ENCODE results near the gene LEPROT. TPM values are rescaled to one million over a fixed set of nuclear protein-coding genes. Genes with fewer than 3 reads are reported as not detected.

LEPROT gene
- total and polyA plus RNA-seq, 2 donors from 2014 or later, result 67.6 to 160 TPM

DNA sequence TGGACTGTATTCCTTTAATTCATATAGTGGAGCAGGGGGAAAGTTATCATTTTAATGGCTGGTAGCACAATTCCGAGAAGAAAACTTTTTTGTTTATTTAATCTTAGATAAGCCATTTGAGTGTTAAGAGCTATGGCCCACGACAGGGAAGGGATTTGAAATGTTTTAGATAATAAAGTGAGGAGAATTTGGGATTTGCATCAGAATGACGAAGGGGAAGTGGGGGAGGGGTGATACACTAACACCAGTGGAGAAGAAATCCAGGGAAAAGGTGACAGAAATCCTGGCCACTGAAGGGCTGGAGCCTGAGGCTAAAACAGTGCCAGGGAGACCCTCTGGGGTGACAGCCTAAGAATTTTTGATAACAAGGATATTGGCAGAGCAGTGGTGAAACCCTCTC is 21.0 kb downstream of the LEPROT start:
- DNase-seq (no peak), FAIRE-seq (no peak)
- Histone ChIP-seq H3K27me3 (ENCODE audit: control insufficient read depth, insufficient read depth, low read length) (no peaks in the 10 kb centered on the region), H3K27ac (ENCODE audit: low read depth in 2 of 2, low read length in 2 of 2) (no peak overlapping the region), H3K36me3 (ENCODE audit: control insufficient read depth in 2 of 3, insufficient read depth in 3 of 3, low read length in 3 of 3) (no peaks in the 10 kb centered on the region), H3K4me3 (ENCODE audit: low read length in 3 of 3) (no peak overlapping the region), H3K9me3 (ENCODE audit: control insufficient read depth in 2 of 3, insufficient read depth in 1 of 3, low read length in 3 of 3) (no peaks in the 10 kb centered on the region), H3K9ac (ENCODE audit: low read length in 3 of 3) (no peak overlapping the region), H3K4me1 (ENCODE audit: control insufficient read depth in 2 of 3, insufficient read depth in 2 of 3, low read depth in 1 of 3, low read length in 3 of 3) (peaks cover 0 to 2% (median 0%) of the 10 kb centered on the region in 3 donors)
- TF ChIP-seq, protein P1, sequence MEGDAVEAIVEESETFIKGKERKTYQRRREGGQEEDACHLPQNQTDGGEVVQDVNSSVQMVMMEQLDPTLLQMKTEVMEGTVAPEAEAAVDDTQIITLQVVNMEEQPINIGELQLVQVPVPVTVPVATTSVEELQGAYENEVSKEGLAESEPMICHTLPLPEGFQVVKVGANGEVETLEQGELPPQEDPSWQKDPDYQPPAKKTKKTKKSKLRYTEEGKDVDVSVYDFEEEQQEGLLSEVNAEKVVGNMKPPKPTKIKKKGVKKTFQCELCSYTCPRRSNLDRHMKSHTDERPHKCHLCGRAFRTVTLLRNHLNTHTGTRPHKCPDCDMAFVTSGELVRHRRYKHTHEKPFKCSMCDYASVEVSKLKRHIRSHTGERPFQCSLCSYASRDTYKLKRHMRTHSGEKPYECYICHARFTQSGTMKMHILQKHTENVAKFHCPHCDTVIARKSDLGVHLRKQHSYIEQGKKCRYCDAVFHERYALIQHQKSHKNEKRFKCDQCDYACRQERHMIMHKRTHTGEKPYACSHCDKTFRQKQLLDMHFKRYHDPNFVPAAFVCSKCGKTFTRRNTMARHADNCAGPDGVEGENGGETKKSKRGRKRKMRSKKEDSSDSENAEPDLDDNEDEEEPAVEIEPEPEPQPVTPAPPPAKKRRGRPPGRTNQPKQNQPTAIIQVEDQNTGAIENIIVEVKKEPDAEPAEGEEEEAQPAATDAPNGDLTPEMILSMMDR (IDR thresholded peaks at IDR 0.05; ENCODE audit: borderline replicate concordance, extremely low read depth, insufficient read depth), result no peak
- intact Hi-C loops (cut with DNase I), result no loop called here

GRCh38 chr1:65442442-65442841 is 22.0 kb downstream of the LEPROT start:
- Histone ChIP-seq H3K9ac (ENCODE audit: low read length in 3 of 3) (no peak overlapping the region), H3K4me3 (ENCODE audit: low read length in 3 of 3) (no peak overlapping the region), H3K36me3 (ENCODE audit: control insufficient read depth in 2 of 3, insufficient read depth in 3 of 3, low read length in 3 of 3) (no peaks in the 10 kb centered on the region), H3K27me3 (ENCODE audit: control insufficient read depth, insufficient read depth, low read length) (no peaks in the 10 kb centered on the region), H3K4me1 (ENCODE audit: control insufficient read depth in 2 of 3, insufficient read depth in 2 of 3, low read depth in 1 of 3, low read length in 3 of 3) (peaks cover 0 to 2% (median 0%) of the 10 kb centered on the region in 3 donors), H3K27ac (ENCODE audit: low read depth in 2 of 2, low read length in 2 of 2) (no peak overlapping the region), H3K9me3 (ENCODE audit: control insufficient read depth in 2 of 3, insufficient read depth in 1 of 3, low read length in 3 of 3) (no peaks in the 10 kb centered on the region)
- intact Hi-C loops (cut with DNase I), result no loop called here
- FAIRE-seq (no peak), DNase-seq (no peak)
- TF ChIP-seq, protein P1 (IDR thresholded peaks at IDR 0.05; ENCODE audit: borderline replicate concordance, extremely low read depth, insufficient read depth), result no peak

- Histone ChIP-seq H3K27ac (ENCODE audit: low read depth in 2 of 2, low read length in 2 of 2) (no peak overlapping the region), H3K36me3 (ENCODE audit: control insufficient read depth in 2 of 3, insufficient read depth in 3 of 3, low read length in 3 of 3) (no peaks in the 10 kb centered on the region), H3K9me3 (ENCODE audit: control insufficient read depth in 2 of 3, insufficient read depth in 1 of 3, low read length in 3 of 3) (no peaks in the 10 kb centered on the region), H3K27me3 (ENCODE audit: control insufficient read depth, insufficient read depth, low read length) (no peaks in the 10 kb centered on the region), H3K4me1 (ENCODE audit: control insufficient read depth in 2 of 3, insufficient read depth in 2 of 3, low read depth in 1 of 3, low read length in 3 of 3) (peaks cover 0 to 2% (median 0%) of the 10 kb centered on the region in 3 donors), H3K9ac (ENCODE audit: low read length in 3 of 3) (no peak overlapping the region), H3K4me3 (ENCODE audit: low read length in 3 of 3) (no peak overlapping the region)
- DNase-seq (no peak), FAIRE-seq (no peak)
- intact Hi-C loops (cut with DNase I), result no loop called here
- TF ChIP-seq, protein P1 (IDR thresholded peaks at IDR 0.05; ENCODE audit: borderline replicate concordance, extremely low read depth, insufficient read depth), result no peak
These were observed 23.2 kb downstream of the LEPROT start for GRCh38 chr1:65443647-65444046.

DNA sequence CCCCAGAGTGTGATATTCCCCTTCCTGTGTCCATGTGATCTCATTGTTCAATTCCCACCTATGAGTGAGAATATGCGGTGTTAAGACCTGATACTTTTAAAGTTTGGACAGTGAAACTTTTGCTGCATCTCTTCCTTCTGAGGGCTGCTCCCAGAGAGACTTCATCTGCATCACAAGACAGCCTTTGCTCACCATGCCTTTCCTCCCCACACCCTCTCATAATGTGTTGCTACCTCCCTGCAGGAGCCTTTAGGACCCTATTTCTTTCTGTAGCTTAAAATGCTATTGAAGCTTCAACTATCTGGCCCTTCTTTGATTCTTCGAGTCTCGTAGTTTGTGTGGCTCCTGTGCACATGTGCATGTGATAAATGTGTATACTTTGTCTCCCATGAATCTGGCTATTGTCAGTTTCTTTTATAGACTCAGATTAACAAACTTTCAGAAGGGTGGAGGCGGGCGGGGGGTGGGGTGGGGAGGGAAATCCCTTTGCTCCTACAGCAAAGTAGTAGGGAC is 23.7 kb downstream of the LEPROT start:
- H3K27me3 ChIP-seq (ENCODE audit: control insufficient read depth, insufficient read depth, low read length), result no peaks in the 10 kb centered on the region
- H3K4me1 ChIP-seq (ENCODE audit: control insufficient read depth in 2 of 3, insufficient read depth in 2 of 3, low read depth in 1 of 3, low read length in 3 of 3), result peaks cover 0 to 2% (median 0%) of the 10 kb centered on the region in 3 donors
- TF ChIP-seq, protein P1 (IDR thresholded peaks at IDR 0.05; ENCODE audit: borderline replicate concordance, extremely low read depth, insufficient read depth), result no peak
- no peaks in the 10 kb centered on the region for H3K9me3 ChIP-seq (ENCODE audit: control insufficient read depth in 2 of 3, insufficient read depth in 1 of 3, low read length in 3 of 3)
- no peak overlapping the region for H3K9ac ChIP-seq (ENCODE audit: low read length in 3 of 3)
- FAIRE-seq, result no peak
- no peak overlapping the region for H3K27ac ChIP-seq (ENCODE audit: low read depth in 2 of 2, low read length in 2 of 2)
- intact Hi-C loops (cut with DNase I), result no loop called here
- H3K4me3 ChIP-seq (ENCODE audit: low read length in 3 of 3), result no peak overlapping the region
- no peak for DNase-seq
- H3K36me3 ChIP-seq (ENCODE audit: control insufficient read depth in 2 of 3, insufficient read depth in 3 of 3, low read length in 3 of 3), result no peaks in the 10 kb centered on the region

Data from kidney (tissue), 14 donors.